Measurements from ENCODE around the gene VPS13C.

VPS13C gene

GRCh38 chr15:62053439-62054085 lies 6.7 kb downstream of the VPS13C start:
- H3F3A ChIP-seq (ENCODE audit: insufficient read depth, low read length): no peaks in the 10 kb centered on the region
- peaks cover 76% of the 10 kb centered on the region for H3K79me2 ChIP-seq (ENCODE audit: insufficient read depth, low read length)
- H3K36me3 ChIP-seq (ENCODE audit: insufficient read depth, low read length): peaks cover 21% of the 10 kb centered on the region
- no peaks in the 10 kb centered on the region for H3K9me3 ChIP-seq (ENCODE audit: low read length)
- no peak overlapping the region for H3K4me2 ChIP-seq (ENCODE audit: low read length)
- H3K4me3 ChIP-seq (ENCODE audit: low read depth, low read length, poor library complexity, severe bottlenecking): no peak overlapping the region
- H3K9ac ChIP-seq (ENCODE audit: low read length): no peak overlapping the region
- TF ChIP-seq CTCF (IDR thresholded peaks at IDR 0.05; ENCODE audit: low read length): no peak
- no peak for TF ChIP-seq EZH2 (IDR thresholded peaks at IDR 0.05; ENCODE audit: borderline replicate concordance, low read length)
- H3K27me3 ChIP-seq (ENCODE audit: insufficient read depth, low read length): no peaks in the 10 kb centered on the region
- H3K27ac ChIP-seq (ENCODE audit: low read depth, low read length, poor library complexity, severe bottlenecking): no peak overlapping the region
- no peaks in the 10 kb centered on the region for H3K9me2 ChIP-seq (ENCODE audit: low read depth, low read length)
- peaks cover 25% of the 10 kb centered on the region for H3K4me1 ChIP-seq (ENCODE audit: insufficient read depth, low read length, severe bottlenecking)
- H4K20me1 ChIP-seq (ENCODE audit: insufficient read depth, low read length): 0 out of 2 replicates have a peak, but pooled peaks cover 3% of the 10 kb centered on the region
- no peak overlapping the region for H2AFZ ChIP-seq (ENCODE audit: low read length)

- no peak overlapping the region for H3K27ac ChIP-seq (ENCODE audit: low read depth, low read length, poor library complexity, severe bottlenecking)
- no peak overlapping the region for H3K4me2 ChIP-seq (ENCODE audit: low read length)
- 0 out of 2 replicates have a peak, but pooled peaks cover 3% of the 10 kb centered on the region for H4K20me1 ChIP-seq (ENCODE audit: insufficient read depth, low read length)
- no peaks in the 10 kb centered on the region for H3K9me2 ChIP-seq (ENCODE audit: low read depth, low read length)
- no peaks in the 10 kb centered on the region for H3K9me3 ChIP-seq (ENCODE audit: low read length)
- H3K27me3 ChIP-seq (ENCODE audit: insufficient read depth, low read length): no peaks in the 10 kb centered on the region
- H3F3A ChIP-seq (ENCODE audit: insufficient read depth, low read length): 0 out of 2 replicates have a peak, but pooled peaks cover 1% of the 10 kb centered on the region
- peaks cover 14% of the 10 kb centered on the region for H3K36me3 ChIP-seq (ENCODE audit: insufficient read depth, low read length)
- TF ChIP-seq CTCF (IDR thresholded peaks at IDR 0.05; ENCODE audit: low read length) (no peak), EZH2 (IDR thresholded peaks at IDR 0.05; ENCODE audit: borderline replicate concordance, low read length) (no peak)
- no peak overlapping the region for H3K4me3 ChIP-seq (ENCODE audit: low read depth, low read length, poor library complexity, severe bottlenecking)
- peaks cover 19% of the 10 kb centered on the region for H3K4me1 ChIP-seq (ENCODE audit: insufficient read depth, low read length, severe bottlenecking)
- peaks cover 70% of the 10 kb centered on the region for H3K79me2 ChIP-seq (ENCODE audit: insufficient read depth, low read length)
- H3K9ac ChIP-seq (ENCODE audit: low read length): no peak overlapping the region
- no peak overlapping the region for H2AFZ ChIP-seq (ENCODE audit: low read length)
Measured at GRCh38 chr15:62052713-62053112, 7.5 kb downstream of the VPS13C start.

GRCh38 chr15:62051166-62051565 lies 9.1 kb downstream of the VPS13C start:
- H3K4me1 ChIP-seq (ENCODE audit: insufficient read depth, low read length, severe bottlenecking): peaks cover 29% of the 10 kb centered on the region
- 0 out of 2 replicates have a peak, but pooled peaks cover 6% of the 10 kb centered on the region for H3F3A ChIP-seq (ENCODE audit: insufficient read depth, low read length)
- no peak overlapping the region for H3K4me2 ChIP-seq (ENCODE audit: low read length)
- peaks cover 4% of the 10 kb centered on the region for H3K36me3 ChIP-seq (ENCODE audit: insufficient read depth, low read length)
- H3K27ac ChIP-seq (ENCODE audit: low read depth, low read length, poor library complexity, severe bottlenecking): no peak overlapping the region
- TF ChIP-seq EZH2 (IDR thresholded peaks at IDR 0.05; ENCODE audit: borderline replicate concordance, low read length) (no peak), CTCF (IDR thresholded peaks at IDR 0.05; ENCODE audit: low read length) (no peak)
- 0 out of 2 replicates have a peak, but pooled peaks cover 3% of the 10 kb centered on the region for H4K20me1 ChIP-seq (ENCODE audit: insufficient read depth, low read length)
- H3K4me3 ChIP-seq (ENCODE audit: low read depth, low read length, poor library complexity, severe bottlenecking): no peak overlapping the region
- no peaks in the 10 kb centered on the region for H3K27me3 ChIP-seq (ENCODE audit: insufficient read depth, low read length)
- H3K9me2 ChIP-seq (ENCODE audit: low read depth, low read length): no peaks in the 10 kb centered on the region
- peaks cover 76% of the 10 kb centered on the region for H3K79me2 ChIP-seq (ENCODE audit: insufficient read depth, low read length)
- no peak overlapping the region for H2AFZ ChIP-seq (ENCODE audit: low read length)
- H3K9me3 ChIP-seq (ENCODE audit: low read length): no peaks in the 10 kb centered on the region
- H3K9ac ChIP-seq (ENCODE audit: low read length): no peak overlapping the region

Measured in OCI-LY1 (cell line).